LNCaP clone FGC (cell line): ENCODE measurements around the gene TMEM272.

Experiments
- DNase-seq: peaks from one replicate; pipeline ENCODE4 v3.0.0-alpha.2; 2011; ENCODE audit warnings: low read depth
- H3K4me3 ChIP-seq: 2 replicates; pipeline ENCODE4 v1.5.1; 2011; ENCODE audit warnings: mild to moderate bottlenecking, low read depth, low read length, control low read depth
- TF ChIP-seq, protein P1 (sequence below): IDR thresholded peaks from 2 replicates; pipeline ENCODE4 v1.5.1; 2012; ENCODE audit warnings: mild to moderate bottlenecking; ENCODE audit not compliant: control insufficient read depth, insufficient read depth; ENCODE audit errors: extremely low read depth

The TMEM272 gene

DNA sequence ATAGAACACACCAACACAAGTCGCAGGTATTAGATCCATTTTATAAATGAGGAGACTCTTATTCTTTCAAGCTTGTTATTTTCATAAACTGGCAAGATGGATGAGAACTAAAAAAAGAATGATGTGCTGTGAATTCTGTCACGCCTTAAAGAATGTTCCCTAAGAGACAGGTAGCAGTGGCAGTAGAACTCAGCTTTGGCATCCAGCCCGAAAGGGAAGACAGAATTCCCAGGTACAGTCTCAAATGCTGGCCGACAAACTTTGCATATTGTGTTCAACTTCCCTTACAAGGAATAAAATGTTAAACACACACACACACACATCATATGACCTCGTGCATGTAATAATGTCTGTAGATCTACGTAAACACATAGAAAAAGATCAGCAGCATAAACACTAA lies 3.2 kb downstream of the TMEM272 start:
- DNase-seq = no peak
- no peak overlapping the region for H3K4me3 ChIP-seq
- TF ChIP-seq, protein P1, sequence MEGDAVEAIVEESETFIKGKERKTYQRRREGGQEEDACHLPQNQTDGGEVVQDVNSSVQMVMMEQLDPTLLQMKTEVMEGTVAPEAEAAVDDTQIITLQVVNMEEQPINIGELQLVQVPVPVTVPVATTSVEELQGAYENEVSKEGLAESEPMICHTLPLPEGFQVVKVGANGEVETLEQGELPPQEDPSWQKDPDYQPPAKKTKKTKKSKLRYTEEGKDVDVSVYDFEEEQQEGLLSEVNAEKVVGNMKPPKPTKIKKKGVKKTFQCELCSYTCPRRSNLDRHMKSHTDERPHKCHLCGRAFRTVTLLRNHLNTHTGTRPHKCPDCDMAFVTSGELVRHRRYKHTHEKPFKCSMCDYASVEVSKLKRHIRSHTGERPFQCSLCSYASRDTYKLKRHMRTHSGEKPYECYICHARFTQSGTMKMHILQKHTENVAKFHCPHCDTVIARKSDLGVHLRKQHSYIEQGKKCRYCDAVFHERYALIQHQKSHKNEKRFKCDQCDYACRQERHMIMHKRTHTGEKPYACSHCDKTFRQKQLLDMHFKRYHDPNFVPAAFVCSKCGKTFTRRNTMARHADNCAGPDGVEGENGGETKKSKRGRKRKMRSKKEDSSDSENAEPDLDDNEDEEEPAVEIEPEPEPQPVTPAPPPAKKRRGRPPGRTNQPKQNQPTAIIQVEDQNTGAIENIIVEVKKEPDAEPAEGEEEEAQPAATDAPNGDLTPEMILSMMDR = no peak

DNA sequence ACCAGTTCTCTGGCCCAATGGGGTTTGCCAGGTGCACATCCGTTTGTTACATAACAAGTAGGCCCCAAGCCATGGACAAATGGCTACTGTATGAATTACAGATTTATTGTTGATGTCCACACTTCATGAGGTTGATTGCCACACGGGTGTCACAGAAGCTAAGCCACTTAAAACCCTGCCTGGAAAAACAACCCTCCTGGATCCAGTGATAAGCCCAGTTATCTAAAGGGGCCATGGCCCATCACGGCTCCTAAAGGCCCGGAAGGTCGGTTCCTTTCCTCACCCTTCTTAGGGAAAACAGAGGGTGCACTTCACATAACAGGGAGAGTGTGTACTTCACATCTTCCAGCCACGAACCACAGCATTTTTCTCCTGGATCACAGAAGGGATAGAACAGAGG lies 4.1 kb downstream of the TMEM272 start:
- DNase-seq = no peak
- TF ChIP-seq, protein P1 = no peak
- no peak overlapping the region for H3K4me3 ChIP-seq

DNA sequence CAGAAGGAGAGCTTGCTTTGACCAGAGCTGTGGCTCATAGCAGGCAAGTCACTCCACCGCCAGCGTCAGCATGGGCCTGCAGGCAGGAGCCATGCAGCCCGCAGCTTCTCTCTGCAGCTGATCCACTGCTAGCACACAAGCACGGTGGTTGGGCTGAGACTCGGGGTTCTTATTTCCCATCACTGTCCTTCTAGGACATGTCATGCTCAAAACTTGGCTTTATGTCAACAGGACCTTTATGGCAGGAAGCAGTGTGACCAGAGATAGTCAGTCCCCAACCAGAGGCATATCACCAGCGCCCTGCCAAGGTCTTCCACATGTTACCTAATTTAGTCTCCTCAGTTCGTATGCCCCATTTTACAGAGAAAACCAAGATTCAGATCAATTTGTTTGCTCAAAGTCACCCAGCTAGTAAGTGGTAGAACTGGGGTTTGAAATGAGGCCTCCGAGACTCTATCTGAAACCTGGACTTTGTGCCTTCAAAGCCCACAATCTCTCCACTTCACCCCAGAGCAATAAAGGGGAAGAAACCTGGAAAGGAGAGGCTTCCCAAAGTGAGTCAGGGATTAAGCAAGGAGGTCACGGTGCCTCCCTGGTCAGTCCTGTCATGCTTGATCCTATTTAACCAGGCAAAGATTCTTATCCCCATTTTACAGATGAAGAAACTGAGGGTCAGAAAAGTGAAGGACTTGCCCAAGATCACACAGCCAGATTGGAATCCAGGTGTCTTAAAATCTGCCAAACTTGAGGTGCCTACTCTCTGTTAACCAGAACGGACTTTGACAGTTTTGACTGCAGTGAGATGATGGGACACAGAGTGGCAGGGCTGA lies 5.1 kb downstream of the TMEM272 start:
- TF ChIP-seq, protein P1 = no peak
- H3K4me3 ChIP-seq = no peak overlapping the region
- DNase-seq = no peak

DNA sequence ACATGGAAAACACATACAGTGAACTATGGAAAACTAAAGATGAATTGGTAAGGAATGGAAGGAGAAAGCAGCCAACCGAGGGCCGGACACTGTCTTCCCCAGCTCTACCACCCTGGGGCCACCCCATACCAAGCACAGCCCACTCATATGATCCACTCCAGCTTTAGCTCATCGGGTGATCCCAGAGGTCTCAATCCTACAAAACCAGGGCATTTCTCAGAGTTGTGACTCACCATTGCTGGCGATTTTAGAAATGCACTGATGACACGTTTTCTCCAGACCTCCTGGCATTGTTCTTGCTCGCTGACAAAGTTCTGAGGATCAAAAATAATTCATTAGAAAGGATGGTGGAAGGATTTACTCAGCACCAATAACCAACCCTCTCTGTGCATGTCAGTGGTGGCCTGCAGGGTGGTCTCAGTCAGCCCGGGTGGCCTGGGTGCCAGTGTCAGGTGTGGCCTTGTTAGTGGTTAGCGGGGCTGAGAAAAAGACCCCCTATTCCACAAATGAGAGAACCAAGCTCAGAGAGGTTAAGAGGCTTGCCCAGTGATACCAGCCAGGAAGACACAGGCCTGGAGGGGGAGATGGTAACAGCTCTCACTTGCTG lies 6.6 kb downstream of the TMEM272 start:
- H3K4me3 ChIP-seq = no peak overlapping the region
- DNase-seq = no peak
- TF ChIP-seq, protein P1 = no peak

DNA sequence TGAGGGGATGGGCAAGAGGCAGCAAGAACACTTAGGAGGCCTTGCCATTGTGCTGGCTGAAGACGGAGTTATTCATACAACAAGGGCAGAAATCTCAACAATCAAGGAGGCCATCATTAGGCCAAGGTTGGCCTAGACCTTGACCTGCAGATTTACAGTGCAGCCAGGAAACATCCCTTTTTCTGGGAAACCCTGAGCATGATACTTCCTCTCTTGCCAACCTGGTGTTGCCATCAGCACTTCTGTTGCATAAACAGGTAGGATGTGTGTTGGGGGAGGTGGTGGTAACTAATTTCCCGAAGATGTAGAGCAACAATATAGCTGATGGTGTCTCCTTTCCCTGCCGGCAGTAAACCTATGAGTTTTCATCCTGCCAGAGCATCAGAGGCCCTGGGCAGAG lies 8.0 kb downstream of the TMEM272 start:
- no peak for DNase-seq
- no peak overlapping the region for H3K4me3 ChIP-seq
- TF ChIP-seq, protein P1 = no peak

DNA sequence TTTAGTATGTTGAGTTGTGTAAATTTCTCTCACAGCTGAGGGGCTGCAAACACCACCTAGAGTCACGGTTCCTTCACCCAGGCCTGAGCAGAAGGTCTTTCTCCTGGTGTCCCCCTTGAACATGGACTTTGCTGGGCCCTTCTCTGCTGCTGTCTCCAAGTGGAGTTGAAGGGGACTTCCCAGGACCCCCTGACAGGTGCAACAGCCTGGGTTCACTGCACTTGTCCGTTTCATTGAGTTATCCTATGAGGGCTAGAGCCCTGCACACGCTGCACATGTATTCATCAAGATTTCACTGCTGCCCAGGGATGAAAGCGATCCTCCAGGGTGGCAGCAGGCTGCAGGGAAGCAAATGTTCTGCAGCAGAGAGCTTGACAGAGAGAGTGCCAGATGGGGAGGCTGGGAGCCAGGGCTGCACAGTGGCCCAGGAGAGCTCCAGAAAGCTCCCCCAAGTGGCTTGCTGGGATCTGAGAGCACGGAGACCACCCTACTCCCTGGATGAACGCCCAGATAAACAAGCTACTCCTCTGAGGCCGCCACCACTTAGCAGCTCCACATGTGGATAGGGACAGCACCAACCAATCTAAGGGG lies 10.3 kb downstream of the TMEM272 start:
- no peak for DNase-seq
- TF ChIP-seq, protein P1 = no peak

DNA sequence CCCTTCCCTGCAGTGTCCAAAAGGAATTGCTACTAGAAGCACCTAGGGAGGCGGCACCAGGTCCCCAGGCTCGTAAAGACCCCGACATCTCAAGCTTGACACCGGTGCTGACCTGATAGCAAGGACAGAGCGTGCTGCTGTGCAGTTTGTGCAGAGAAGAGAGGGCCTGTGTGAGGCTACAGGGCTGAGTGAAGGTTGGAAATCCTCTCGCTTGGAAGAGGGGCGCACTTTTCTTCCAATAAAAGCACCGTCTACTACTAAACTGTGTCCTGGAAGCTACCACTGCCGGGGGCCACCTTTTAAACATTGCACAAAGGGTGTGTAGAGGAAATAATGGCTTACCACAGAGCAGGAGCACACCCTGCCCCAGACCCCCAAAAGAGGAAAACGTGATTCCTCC lies 11.0 kb downstream of the TMEM272 start:
- DNase-seq = no peak
- no peak overlapping the region for H3K4me3 ChIP-seq
- TF ChIP-seq, protein P1 = no peak

More for the DNA sequence above, 10.3 kb downstream of the TMEM272 start:
- H3K4me3 ChIP-seq = no peak overlapping the region
